Measurements from ENCODE around the gene SPDYE3. TPM values are rescaled to one million over a fixed set of nuclear protein-coding genes. Genes with fewer than 3 reads are reported as not detected.
"Not testable (repeated sequence)": the region's sequence is repeated elsewhere in the genome, so short reads cannot be mapped to it uniquely, and the experiment has no call there.

SPDYE3 gene
- not detected for total RNA-seq

- intact Hi-C loops (cut with DNase I); H3K9me3 ChIP-seq; H3K4me1 ChIP-seq; DNase-seq; H3K27ac ChIP-seq; H3K4me3 ChIP-seq (replicated peaks in 1 of 3); H3K27me3 ChIP-seq; H3K36me3 ChIP-seq: not testable (repeated sequence)
- WGBS, 2 donors: 96 to 98% methylated on average over 7 to 8 of the region's 8 CpGs
Observed at GRCh38 chr7:100307402-100307801, at the start of gene SPDYE3. TSS of gene SPDYE3 (plus strand) at chr7:100307702. CDS start at chr7:100307886, 184 bp downstream.

- H3K36me3 ChIP-seq; DNase-seq; intact Hi-C loops (cut with DNase I); H3K27me3 ChIP-seq; H3K4me3 ChIP-seq (replicated peaks in 1 of 3); H3K27ac ChIP-seq; H3K4me1 ChIP-seq; H3K9me3 ChIP-seq: not testable (repeated sequence)
- WGBS, 2 donors: 87% methylated on average over 8 of the region's 8 CpGs
Observed at GRCh38 chr7:100259984-100260383, 47.5 kb upstream of the SPDYE3 start.

- H3K27ac ChIP-seq; intact Hi-C loops (cut with DNase I): not testable (repeated sequence)
Observed at GRCh38 chr7:100262896-100263295, 44.6 kb upstream of the SPDYE3 start.

GRCh38 chr7:100264223-100264622 lies 43.3 kb upstream of the SPDYE3 start:
- H3K36me3 ChIP-seq; H3K9me3 ChIP-seq; H3K4me3 ChIP-seq (replicated peaks in 1 of 3); DNase-seq; H3K27me3 ChIP-seq; H3K4me1 ChIP-seq; intact Hi-C loops (cut with DNase I); H3K27ac ChIP-seq: not testable (repeated sequence)
- 92% methylated on average over 4 of the region's 4 CpGs for WGBS, 2 donors

More at GRCh38 chr7:100262896-100263295, 44.6 kb upstream of the SPDYE3 start:
- not testable (repeated sequence) for H3K27me3 ChIP-seq; H3K4me3 ChIP-seq (replicated peaks in 1 of 3); H3K9me3 ChIP-seq; DNase-seq; H3K36me3 ChIP-seq; H3K4me1 ChIP-seq
- WGBS, 2 donors: 89 to 100% methylated on average over 4 of the region's 4 CpGs

GRCh38 chr7:100264669-100265165 lies 42.8 kb upstream of the SPDYE3 start:
- DNase-seq; H3K27me3 ChIP-seq; H3K36me3 ChIP-seq; H3K4me3 ChIP-seq (replicated peaks in 1 of 3); intact Hi-C loops (cut with DNase I); H3K9me3 ChIP-seq: not testable (repeated sequence)
- peak overlapping the region in 1 of 3 donors; percentile 5 for H3K27ac ChIP-seq
- 74 to 83% methylated on average over 7 of the region's 7 CpGs for WGBS, 2 donors
- H3K4me1 ChIP-seq: peaks cover 0 to 11% of the 10 kb centered on the region in 2 donors

- H3K27me3 ChIP-seq; H3K27ac ChIP-seq; H3K36me3 ChIP-seq; H3K4me3 ChIP-seq (replicated peaks in 1 of 3); H3K9me3 ChIP-seq; DNase-seq; intact Hi-C loops (cut with DNase I): not testable (repeated sequence)
- WGBS, 2 donors: 61 to 83% methylated on average over 5 of the region's 5 CpGs
- peaks cover 0 to 20% of the 10 kb centered on the region in 2 donors for H3K4me1 ChIP-seq
Observed at GRCh38 chr7:100265851-100266250, 41.7 kb upstream of the SPDYE3 start.

GRCh38 chr7:100266576-100267354 lies 40.7 kb upstream of the SPDYE3 start:
- H3K27ac ChIP-seq: no peak overlapping the region
- DNase-seq: no peak
- H3K4me3 ChIP-seq (replicated peaks in 1 of 3): no peak overlapping the region
- peaks cover 0 to 24% of the 10 kb centered on the region in 2 donors for H3K4me1 ChIP-seq
- no peaks in the 10 kb centered on the region for H3K9me3 ChIP-seq
- no peaks in the 10 kb centered on the region for H3K27me3 ChIP-seq
- TF ChIP-seq CTCF (IDR thresholded peaks at IDR 0.05): no peak
- TF ChIP-seq POLR2A (IDR thresholded peaks at IDR 0.05): no peak
- no peaks in the 10 kb centered on the region for H3K36me3 ChIP-seq
- intact Hi-C loops (cut with DNase I): no loop called here
- WGBS, 2 donors: 86 to 89% methylated on average over 10 of the region's 10 CpGs

- intact Hi-C loops (cut with DNase I): no loop called here
Observed at GRCh38 chr7:100267648-100268047, 39.9 kb upstream of the SPDYE3 start.

GRCh38 chr7:100268882-100269281 lies 38.6 kb upstream of the SPDYE3 start:
- H3K36me3 ChIP-seq; H3K27ac ChIP-seq; intact Hi-C loops (cut with DNase I); DNase-seq; H3K4me3 ChIP-seq (replicated peaks in 1 of 3); H3K27me3 ChIP-seq; H3K9me3 ChIP-seq: not testable (repeated sequence)
- WGBS, 2 donors: 91 to 93% methylated on average over 11 of the region's 11 CpGs
- H3K4me1 ChIP-seq: peaks cover 5 to 24% of the 10 kb centered on the region in 2 donors

More at GRCh38 chr7:100267648-100268047, 39.9 kb upstream of the SPDYE3 start:
- 88 to 92% methylated on average over 6 of the region's 6 CpGs for WGBS, 2 donors
- no peak for DNase-seq
- H3K27ac ChIP-seq: no peak overlapping the region
- no peak for TF ChIP-seq CTCF (IDR thresholded peaks at IDR 0.05)
- TF ChIP-seq POLR2A (IDR thresholded peaks at IDR 0.05): no peak
- peaks cover 4 to 24% of the 10 kb centered on the region in 2 donors for H3K4me1 ChIP-seq
- no peak overlapping the region for H3K4me3 ChIP-seq (replicated peaks in 1 of 3)
- H3K27me3 ChIP-seq: no peaks in the 10 kb centered on the region
- no peaks in the 10 kb centered on the region for H3K9me3 ChIP-seq
- no peaks in the 10 kb centered on the region for H3K36me3 ChIP-seq

GRCh38 chr7:100269306-100270045 lies 38.0 kb upstream of the SPDYE3 start:
- H3K4me3 ChIP-seq (replicated peaks in 1 of 3); H3K27me3 ChIP-seq; DNase-seq; H3K36me3 ChIP-seq; intact Hi-C loops (cut with DNase I); H3K9me3 ChIP-seq: not testable (repeated sequence)
- H3K27ac ChIP-seq: peak overlapping the region in 1 of 3 donors; percentile 30
- 84 to 91% methylated on average over 13 to 14 of the region's 14 CpGs for WGBS, 2 donors
- H3K4me1 ChIP-seq: peaks cover 5 to 24% of the 10 kb centered on the region in 2 donors

Data from thyroid gland (tissue), 4 donors.